ENCODE data around the gene HNF1A.

HNF1A gene

GRCh38 chr12:120959111-120959878 is 19.0 kb upstream of the HNF1A start:
- DNase-seq (ENCODE audit: extremely low read depth in 1 of 2, low read depth in 1 of 2): no peak

- DNase-seq (ENCODE audit: extremely low read depth in 1 of 2, low read depth in 1 of 2): no peak
Measured at GRCh38 chr12:120960657-120961056, 17.7 kb upstream of the HNF1A start.

- no peak for DNase-seq (ENCODE audit: extremely low read depth in 1 of 2, low read depth in 1 of 2)
Measured at GRCh38 chr12:120961604-120962531, 16.5 kb upstream of the HNF1A start.

GRCh38 chr12:120962532-120963020 is 15.8 kb upstream of the HNF1A start:
- DNase-seq (ENCODE audit: extremely low read depth in 1 of 2, low read depth in 1 of 2): no peak

- DNase-seq (ENCODE audit: extremely low read depth in 1 of 2, low read depth in 1 of 2): no peak
Measured at GRCh38 chr12:120964298-120964697, 14.0 kb upstream of the HNF1A start.

- DNase-seq (ENCODE audit: extremely low read depth in 1 of 2, low read depth in 1 of 2): no peak
Measured at GRCh38 chr12:120965534-120966091, 12.7 kb upstream of the HNF1A start.

- DNase-seq (ENCODE audit: extremely low read depth in 1 of 2, low read depth in 1 of 2): no peak
Measured at GRCh38 chr12:120970310-120970709, 8.0 kb upstream of the HNF1A start.

- DNase-seq (ENCODE audit: extremely low read depth in 1 of 2, low read depth in 1 of 2): no peak
Measured at GRCh38 chr12:120971299-120972180, 6.8 kb upstream of the HNF1A start.

GRCh38 chr12:120972870-120973543 is 5.3 kb upstream of the HNF1A start:
- DNase-seq (ENCODE audit: extremely low read depth in 1 of 2, low read depth in 1 of 2): no peak

GRCh38 chr12:120977531-120978295 is 630 bp upstream of the HNF1A start:
- no peak for DNase-seq (ENCODE audit: extremely low read depth in 1 of 2, low read depth in 1 of 2)

GRCh38 chr12:120979220-120979861 is 998 bp downstream of the HNF1A start:
- DNase-seq (ENCODE audit: extremely low read depth in 1 of 2, low read depth in 1 of 2): no peak

- no peak for DNase-seq (ENCODE audit: extremely low read depth in 1 of 2, low read depth in 1 of 2)
Measured at GRCh38 chr12:120979862-120980696, 1.7 kb downstream of the HNF1A start.

- DNase-seq (ENCODE audit: extremely low read depth in 1 of 2, low read depth in 1 of 2): no peak
Measured at GRCh38 chr12:120980800-120981368, 2.5 kb downstream of the HNF1A start.

GRCh38 chr12:120981407-120981941 is 3.1 kb downstream of the HNF1A start:
- DNase-seq (ENCODE audit: extremely low read depth in 1 of 2, low read depth in 1 of 2): no peak

GRCh38 chr12:120982659-120983058 is 4.3 kb downstream of the HNF1A start:
- no peak for DNase-seq (ENCODE audit: extremely low read depth in 1 of 2, low read depth in 1 of 2)

- no peak for DNase-seq (ENCODE audit: extremely low read depth in 1 of 2, low read depth in 1 of 2)
Measured at GRCh38 chr12:120983759-120984158, 5.4 kb downstream of the HNF1A start.

- no peak for DNase-seq (ENCODE audit: extremely low read depth in 1 of 2, low read depth in 1 of 2)
Measured at GRCh38 chr12:120984351-120984898, 6.1 kb downstream of the HNF1A start.
